Neural crest cell (in vitro differentiated cells): ENCODE results near the gene PRKAG2. TPM values are rescaled to one million over a fixed set of nuclear protein-coding genes. Genes with fewer than 3 reads are reported as not detected.

ENCODE experiments used
- DNase-seq: peaks from one replicate; pipeline ENCODE4 v3.0.0; 2021; ENCODE audit warnings: low read depth, mixed read lengths, low spot score
- H3K27ac Mint-ChIP-seq: one replicate; pipeline ENCODE4 v1.8.0; 2021; ENCODE audit warnings: mild to moderate bottlenecking, mixed read lengths; ENCODE audit not compliant: unreplicated experiment
- H3K27me3 Mint-ChIP-seq: 2 replicates; pipeline ENCODE4 v1.8.0; 2021; ENCODE audit warnings: low read depth, mild to moderate bottlenecking, mixed read lengths
- H3K36me3 Mint-ChIP-seq: 2 replicates; pipeline ENCODE4 v1.8.0; 2021; ENCODE audit warnings: low read depth, mild to moderate bottlenecking, mixed read lengths
- H3K4me1 Mint-ChIP-seq: 2 replicates; pipeline ENCODE4 v1.8.0; 2021; ENCODE audit warnings: mixed read lengths
- H3K4me3 Mint-ChIP-seq: one replicate; pipeline ENCODE4 v1.8.0; 2021; ENCODE audit warnings: mild to moderate bottlenecking, mixed read lengths
- H3K9me3 Mint-ChIP-seq: 2 replicates; pipeline ENCODE4 v1.8.0; 2021; ENCODE audit warnings: mixed read lengths
- CTCF ChIP-seq: fragments of 200-600 bp; sonication (generic); conservative IDR thresholded peaks from 2 replicates; pipeline ENCODE4 v1.5.0; 2021; ENCODE audit warnings: antibody characterized with exemption, mild to moderate bottlenecking
- total RNA-seq: library from RNA; stranded (reverse); gene quantifications from 2 replicates; pipeline ENCODE4 v1.2.1, GENCODE V29; 2021

PRKAG2 gene
- total RNA-seq, 1 donor from 2014 or later: 12.5 TPM

GRCh38 chr7:151705636-151706276, 171.2 kb downstream of the PRKAG2 start:
- Mint-ChIP-seq H3K27ac (no peak overlapping the region), H3K4me1 (peaks cover 12% of the 10 kb centered on the region), H3K4me3 (no peak overlapping the region), H3K36me3 (peaks cover 5% of the 10 kb centered on the region), H3K27me3 (no peaks in the 10 kb centered on the region), H3K9me3 (peaks cover 4% of the 10 kb centered on the region)
- peak; percentile 62 for TF ChIP-seq CTCF
- DNase-seq: peak; percentile 31

- Mint-ChIP-seq H3K27me3 (no peaks in the 10 kb centered on the region), H3K4me1 (peaks cover 12% of the 10 kb centered on the region), H3K9me3 (peaks cover 4% of the 10 kb centered on the region), H3K4me3 (no peak overlapping the region), H3K27ac (no peak overlapping the region), H3K36me3 (peaks cover 5% of the 10 kb centered on the region)
- DNase-seq: no peak
- TF ChIP-seq CTCF: no peak
Measured at GRCh38 chr7:151704960-151705635, 171.8 kb downstream of the PRKAG2 start.

- Mint-ChIP-seq H3K4me3 (no peak overlapping the region), H3K27me3 (no peaks in the 10 kb centered on the region), H3K9me3 (peaks cover 2% of the 10 kb centered on the region), H3K4me1 (peaks cover 12% of the 10 kb centered on the region), H3K36me3 (peaks cover 2% of the 10 kb centered on the region), H3K27ac (no peak overlapping the region)
- no peak for DNase-seq
- TF ChIP-seq CTCF: no peak
Measured at GRCh38 chr7:151704299-151704959, 172.5 kb downstream of the PRKAG2 start.

GRCh38 chr7:151702961-151703360, 174.0 kb downstream of the PRKAG2 start:
- H3K27me3 Mint-ChIP-seq: no peaks in the 10 kb centered on the region
- no peak for DNase-seq
- no peaks in the 10 kb centered on the region for H3K36me3 Mint-ChIP-seq
- TF ChIP-seq CTCF: no peak
- H3K27ac Mint-ChIP-seq: peak overlapping the region; percentile 37
- no peak overlapping the region for H3K4me3 Mint-ChIP-seq
- no peaks in the 10 kb centered on the region for H3K9me3 Mint-ChIP-seq
- peaks cover 12% of the 10 kb centered on the region for H3K4me1 Mint-ChIP-seq

- no peak for DNase-seq
- peaks cover 19% of the 10 kb centered on the region for H3K4me1 Mint-ChIP-seq
Measured at GRCh38 chr7:151700586-151701165, 176.2 kb downstream of the PRKAG2 start.

More at GRCh38 chr7:151700586-151701165, 176.2 kb downstream of the PRKAG2 start:
- Mint-ChIP-seq H3K27me3 (no peaks in the 10 kb centered on the region), H3K9me3 (no peaks in the 10 kb centered on the region), H3K27ac (no peak overlapping the region), H3K36me3 (no peaks in the 10 kb centered on the region), H3K4me3 (no peak overlapping the region)
- TF ChIP-seq CTCF: no peak
